OCI-LY1 (cell line): Measurements from ENCODE around the gene CCL16.

Experiments used
- H2AFZ ChIP-seq: fragments of 200-600 bp; sonication (generic), shearing (Covaris generic); 2 replicates; pipeline ENCODE4 v1.6.0; 2014; ENCODE audit warnings: antibody characterized with exemption, mild to moderate bottlenecking, low read length
- H3F3A ChIP-seq: fragments of 200-600 bp; sonication (generic), shearing (Covaris generic); 2 replicates; pipeline ENCODE4 v1.6.0; 2014; ENCODE audit warnings: mild to moderate bottlenecking, antibody characterized with exemption, low read length, moderate library complexity; ENCODE audit not compliant: insufficient read depth
- H3K27ac ChIP-seq: fragments of 200-600 bp; sonication (generic); 2 replicates; pipeline ENCODE4 v1.5.1; 2014; ENCODE audit warnings: low read length, mixed run types, mild to moderate bottlenecking, low read depth; ENCODE audit not compliant: poor library complexity, severe bottlenecking
- H3K27me3 ChIP-seq: fragments of 200-600 bp; sonication (generic); 2 replicates; pipeline ENCODE4 v1.6.0; 2014; ENCODE audit warnings: antibody characterized with exemption, mild to moderate bottlenecking, low read length, moderate library complexity; ENCODE audit not compliant: insufficient read depth
- H3K36me3 ChIP-seq: fragments of 200-600 bp; sonication (generic); 2 replicates; pipeline ENCODE4 v1.6.1; 2014; ENCODE audit warnings: mild to moderate bottlenecking, antibody characterized with exemption, low read length, moderate library complexity, mixed read lengths; ENCODE audit not compliant: insufficient read depth
- H3K4me1 ChIP-seq: fragments of 200-600 bp; sonication (generic); 2 replicates; pipeline ENCODE4 v1.5.1; 2014; ENCODE audit warnings: mild to moderate bottlenecking, low read length, moderate library complexity; ENCODE audit not compliant: insufficient read depth, severe bottlenecking
- H3K4me2 ChIP-seq: fragments of 200-600 bp; sonication (generic), shearing (Covaris generic); 2 replicates; pipeline ENCODE4 v1.6.1; 2014; ENCODE audit warnings: low read length
- H3K4me3 ChIP-seq: fragments of 200-600 bp; sonication (generic); 2 replicates; pipeline ENCODE4 v1.5.1; 2014; ENCODE audit warnings: low read length, low read depth, mild to moderate bottlenecking, mixed read lengths; ENCODE audit not compliant: poor library complexity, severe bottlenecking
- H3K79me2 ChIP-seq: fragments of 200-600 bp; shearing (Covaris generic); 2 replicates; pipeline ENCODE4 v1.6.1; 2016; ENCODE audit warnings: mixed run types, low read length, mixed read lengths; ENCODE audit not compliant: insufficient read depth
- H3K9ac ChIP-seq: fragments of 200-600 bp; sonication (generic), shearing (Covaris generic); 2 replicates; pipeline ENCODE4 v1.6.1; 2014; ENCODE audit warnings: mild to moderate bottlenecking, low read length, mixed read lengths
- H3K9me2 ChIP-seq: fragments of 200-600 bp; sonication (generic), shearing (Covaris generic); 2 replicates; pipeline ENCODE4 v1.6.1; 2014; ENCODE audit warnings: low read depth, mild to moderate bottlenecking, low read length, mixed read lengths
- H3K9me3 ChIP-seq: fragments of 200-600 bp; shearing (Covaris generic); 2 replicates; pipeline ENCODE4 v1.6.1; 2014; ENCODE audit warnings: low read length, mixed read lengths
- H4K20me1 ChIP-seq: fragments of 200-600 bp; sonication (generic), shearing (Covaris generic); 2 replicates; pipeline ENCODE4 v1.6.0; 2016; ENCODE audit warnings: mild to moderate bottlenecking, low read length; ENCODE audit not compliant: insufficient read depth
- EZH2 ChIP-seq: fragments of 200-600 bp; sonication (generic), shearing (Covaris generic); IDR thresholded peaks from 2 replicates; pipeline ENCODE4 v1.8.0; 2017; ENCODE audit warnings: borderline replicate concordance, mixed run types, mild to moderate bottlenecking, antibody characterized with exemption, low read length, moderate library complexity, mixed read lengths
- TF ChIP-seq, protein P1 (sequence below): fragments of 200-600 bp; sonication (generic), shearing (Covaris generic); IDR thresholded peaks from 2 replicates; pipeline ENCODE4 v1.5.1; 2017; ENCODE audit warnings: mild to moderate bottlenecking, antibody characterized with exemption, low read length, moderate library complexity, mixed read lengths

CCL16 gene

DNA sequence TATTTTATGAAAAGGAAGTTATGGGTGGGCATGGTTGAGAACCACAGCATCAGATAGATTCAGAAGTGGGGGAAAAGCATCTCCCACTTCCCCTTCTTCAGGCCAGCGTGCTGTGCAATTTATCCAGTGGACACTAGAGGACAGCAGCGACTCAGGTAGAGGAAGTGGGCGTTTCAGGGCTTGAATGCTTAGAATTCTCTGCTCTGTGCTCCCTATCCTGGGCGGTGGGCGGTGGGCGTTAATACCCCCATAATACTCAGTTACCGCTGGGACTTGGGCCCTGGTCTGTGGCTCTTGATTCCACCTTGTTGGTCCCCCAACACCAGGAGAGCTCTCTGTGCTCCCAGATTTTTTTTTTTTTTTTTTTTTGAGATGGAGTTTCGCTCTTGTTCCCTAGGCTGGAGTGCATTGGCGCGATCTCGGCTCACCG, 34.1 kb downstream of the CCL16 start:
- Histone ChIP-seq H3K27ac (no peak overlapping the region), H3K9me2 (no peaks in the 10 kb centered on the region), H3K4me3 (no peak overlapping the region), H3K4me2 (no peak overlapping the region), H4K20me1 (no peaks in the 10 kb centered on the region), H2AFZ (no peak overlapping the region), H3K9ac (no peak overlapping the region), H3F3A (no peaks in the 10 kb centered on the region), H3K4me1 (no peaks in the 10 kb centered on the region), H3K27me3 (no peaks in the 10 kb centered on the region), H3K79me2 (no peaks in the 10 kb centered on the region), H3K9me3 (no peaks in the 10 kb centered on the region), H3K36me3 (no peaks in the 10 kb centered on the region)
- TF ChIP-seq EZH2: no peak
- TF ChIP-seq, protein P1, sequence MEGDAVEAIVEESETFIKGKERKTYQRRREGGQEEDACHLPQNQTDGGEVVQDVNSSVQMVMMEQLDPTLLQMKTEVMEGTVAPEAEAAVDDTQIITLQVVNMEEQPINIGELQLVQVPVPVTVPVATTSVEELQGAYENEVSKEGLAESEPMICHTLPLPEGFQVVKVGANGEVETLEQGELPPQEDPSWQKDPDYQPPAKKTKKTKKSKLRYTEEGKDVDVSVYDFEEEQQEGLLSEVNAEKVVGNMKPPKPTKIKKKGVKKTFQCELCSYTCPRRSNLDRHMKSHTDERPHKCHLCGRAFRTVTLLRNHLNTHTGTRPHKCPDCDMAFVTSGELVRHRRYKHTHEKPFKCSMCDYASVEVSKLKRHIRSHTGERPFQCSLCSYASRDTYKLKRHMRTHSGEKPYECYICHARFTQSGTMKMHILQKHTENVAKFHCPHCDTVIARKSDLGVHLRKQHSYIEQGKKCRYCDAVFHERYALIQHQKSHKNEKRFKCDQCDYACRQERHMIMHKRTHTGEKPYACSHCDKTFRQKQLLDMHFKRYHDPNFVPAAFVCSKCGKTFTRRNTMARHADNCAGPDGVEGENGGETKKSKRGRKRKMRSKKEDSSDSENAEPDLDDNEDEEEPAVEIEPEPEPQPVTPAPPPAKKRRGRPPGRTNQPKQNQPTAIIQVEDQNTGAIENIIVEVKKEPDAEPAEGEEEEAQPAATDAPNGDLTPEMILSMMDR: peak; percentile 71

DNA sequence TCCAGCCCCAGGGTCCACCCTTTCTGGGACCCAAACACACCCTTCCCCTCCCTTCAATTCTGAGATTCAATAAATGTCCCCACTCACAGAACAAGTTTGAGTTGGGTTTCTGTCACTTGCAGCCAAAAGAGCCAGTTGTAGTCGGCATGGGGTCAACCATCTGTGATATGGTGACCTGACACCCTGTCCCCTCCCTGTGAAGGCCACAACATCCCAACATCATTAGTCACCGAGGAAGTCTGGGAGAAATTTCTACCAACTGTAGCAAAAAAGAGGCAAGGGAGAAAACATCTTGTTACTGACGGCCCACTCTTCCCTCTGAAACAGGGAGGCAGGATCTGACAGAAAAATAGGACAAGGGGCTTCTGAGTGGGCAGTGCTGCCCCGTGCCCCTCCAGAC, 37.1 kb downstream of the CCL16 start:
- H3K79me2 ChIP-seq: no peaks in the 10 kb centered on the region
- H2AFZ ChIP-seq: no peak overlapping the region
- H3K27me3 ChIP-seq: no peaks in the 10 kb centered on the region
- no peaks in the 10 kb centered on the region for H3K9me2 ChIP-seq
- TF ChIP-seq, protein P1: no peak
- TF ChIP-seq EZH2: no peak
- no peaks in the 10 kb centered on the region for H3F3A ChIP-seq
- H4K20me1 ChIP-seq: no peaks in the 10 kb centered on the region
- H3K9ac ChIP-seq: no peak overlapping the region
- H3K4me3 ChIP-seq: no peak overlapping the region
- H3K36me3 ChIP-seq: no peaks in the 10 kb centered on the region
- H3K27ac ChIP-seq: no peak overlapping the region
- H3K9me3 ChIP-seq: no peaks in the 10 kb centered on the region
- no peak overlapping the region for H3K4me2 ChIP-seq
- no peaks in the 10 kb centered on the region for H3K4me1 ChIP-seq

DNA sequence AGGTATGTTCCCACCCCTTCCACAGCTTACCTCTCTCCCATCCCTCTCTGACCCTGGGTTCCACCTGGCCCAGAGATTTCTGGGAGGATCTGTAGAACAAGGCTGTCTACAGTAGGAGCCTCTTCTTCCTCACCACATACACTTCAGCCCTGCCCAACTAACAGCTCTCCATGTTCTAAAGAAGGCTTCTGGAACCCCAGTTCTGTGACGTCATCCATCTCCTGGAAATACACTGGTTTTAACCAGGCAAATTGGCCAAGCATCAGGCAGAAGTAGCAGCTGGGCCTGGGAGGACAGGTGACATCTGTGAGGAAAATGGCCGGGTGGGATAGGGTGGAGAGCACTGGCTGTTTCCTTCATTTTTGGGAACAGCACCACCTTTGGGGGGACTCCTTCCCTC, 37.8 kb downstream of the CCL16 start, which contains the start of gene LYZL6:
LYZL6 (minus strand) TSS at position 177 of the 400 bp plus-strand sequence. CDS start 4,357 bp downstream, outside the sequence.
- no peaks in the 10 kb centered on the region for H3K4me1 ChIP-seq
- H3K79me2 ChIP-seq: no peaks in the 10 kb centered on the region
- H3K27ac ChIP-seq: no peak within 1 kb of the TSS
- H3K9me3 ChIP-seq: no peaks in the 10 kb centered on the region
- no peak within 1 kb of the TSS for H2AFZ ChIP-seq
- TF ChIP-seq, protein P1: no peak
- no peak for TF ChIP-seq EZH2
- H4K20me1 ChIP-seq: no peaks in the 10 kb centered on the region
- no peaks in the 10 kb centered on the region for H3K36me3 ChIP-seq
- no peak within 1 kb of the TSS for H3K4me2 ChIP-seq
- no peak within 1 kb of the TSS for H3K9ac ChIP-seq
- H3K4me3 ChIP-seq: no peak within 1 kb of the TSS
- no peaks in the 10 kb centered on the region for H3F3A ChIP-seq
- H3K27me3 ChIP-seq: no peaks in the 10 kb centered on the region
- H3K9me2 ChIP-seq: no peaks in the 10 kb centered on the region
